ENCODE data around the gene IGF2. TPM values are rescaled to one million over a fixed set of nuclear protein-coding genes. Genes with fewer than 3 reads are reported as not detected.

Gene IGF2
- total RNA-seq, 1 donor from 2014 or later, result 1,514 TPM

DNA sequence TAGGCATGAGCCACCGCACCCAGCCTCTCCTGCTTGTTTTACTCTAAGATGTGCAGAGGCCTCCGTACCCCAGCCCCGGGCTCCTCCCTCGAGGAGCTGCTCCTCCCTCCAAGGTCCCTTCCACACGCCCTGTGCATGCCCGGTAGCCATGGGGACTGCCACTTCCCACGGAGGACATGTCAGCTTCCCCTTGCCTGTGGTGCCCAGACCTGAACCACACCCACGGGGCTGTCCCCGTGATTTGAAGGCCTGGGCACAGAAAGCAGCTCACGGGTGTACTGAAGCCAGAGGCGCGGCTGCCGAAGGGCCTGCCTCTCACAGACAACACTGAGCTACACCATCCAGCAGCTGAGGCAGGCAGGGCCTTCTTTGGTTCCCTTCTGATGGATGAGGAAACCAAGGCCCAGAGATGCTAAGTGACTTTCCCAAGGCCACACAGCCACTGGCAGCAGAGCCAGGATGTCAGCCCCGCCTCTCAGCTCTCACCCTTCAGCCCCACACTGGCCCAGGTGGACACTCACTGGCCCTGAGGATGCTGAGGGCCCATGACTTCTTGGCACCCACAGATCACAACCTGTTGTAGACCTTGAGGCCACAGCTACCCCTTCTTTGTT, 14.5 kb upstream of the IGF2 start:
- DNase-seq, result no peak

DNA sequence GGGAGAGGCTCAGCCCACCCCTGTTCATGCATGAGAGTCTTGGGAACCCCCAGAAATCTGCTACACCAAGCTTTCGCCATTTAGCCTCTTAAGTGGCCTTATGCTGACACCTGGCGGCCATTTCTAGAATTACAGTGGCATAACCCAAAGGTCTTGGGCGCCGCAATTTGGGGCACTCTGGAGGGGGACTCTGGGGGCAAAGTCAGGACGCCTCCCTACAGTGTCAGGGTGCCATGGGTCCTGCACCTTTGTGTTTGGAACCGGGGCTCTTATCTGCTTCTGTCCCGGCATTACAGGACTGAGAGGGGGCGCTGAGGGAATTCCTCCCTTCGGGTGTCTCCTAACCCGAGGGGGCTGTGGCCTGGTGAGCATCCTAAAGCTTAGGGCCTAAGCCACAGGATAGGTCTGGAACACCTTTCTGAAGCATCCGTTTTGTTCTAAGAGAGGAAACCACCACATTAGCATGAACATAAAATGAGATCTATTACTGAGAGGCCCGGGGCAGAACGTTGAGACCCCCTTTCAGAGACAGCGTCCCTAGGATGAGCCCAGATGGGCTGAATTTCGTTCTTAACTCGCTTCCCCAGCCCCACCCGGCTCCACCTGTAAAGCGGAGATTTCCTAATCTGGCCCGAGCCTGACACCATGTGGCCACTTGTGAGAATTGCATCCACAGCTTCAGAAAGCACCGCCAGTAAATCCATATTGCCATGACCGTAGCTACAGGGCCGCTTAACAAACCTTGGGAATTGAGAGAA, 12.5 kb upstream of the IGF2 start:
- peak; percentile 95 for DNase-seq

DNA sequence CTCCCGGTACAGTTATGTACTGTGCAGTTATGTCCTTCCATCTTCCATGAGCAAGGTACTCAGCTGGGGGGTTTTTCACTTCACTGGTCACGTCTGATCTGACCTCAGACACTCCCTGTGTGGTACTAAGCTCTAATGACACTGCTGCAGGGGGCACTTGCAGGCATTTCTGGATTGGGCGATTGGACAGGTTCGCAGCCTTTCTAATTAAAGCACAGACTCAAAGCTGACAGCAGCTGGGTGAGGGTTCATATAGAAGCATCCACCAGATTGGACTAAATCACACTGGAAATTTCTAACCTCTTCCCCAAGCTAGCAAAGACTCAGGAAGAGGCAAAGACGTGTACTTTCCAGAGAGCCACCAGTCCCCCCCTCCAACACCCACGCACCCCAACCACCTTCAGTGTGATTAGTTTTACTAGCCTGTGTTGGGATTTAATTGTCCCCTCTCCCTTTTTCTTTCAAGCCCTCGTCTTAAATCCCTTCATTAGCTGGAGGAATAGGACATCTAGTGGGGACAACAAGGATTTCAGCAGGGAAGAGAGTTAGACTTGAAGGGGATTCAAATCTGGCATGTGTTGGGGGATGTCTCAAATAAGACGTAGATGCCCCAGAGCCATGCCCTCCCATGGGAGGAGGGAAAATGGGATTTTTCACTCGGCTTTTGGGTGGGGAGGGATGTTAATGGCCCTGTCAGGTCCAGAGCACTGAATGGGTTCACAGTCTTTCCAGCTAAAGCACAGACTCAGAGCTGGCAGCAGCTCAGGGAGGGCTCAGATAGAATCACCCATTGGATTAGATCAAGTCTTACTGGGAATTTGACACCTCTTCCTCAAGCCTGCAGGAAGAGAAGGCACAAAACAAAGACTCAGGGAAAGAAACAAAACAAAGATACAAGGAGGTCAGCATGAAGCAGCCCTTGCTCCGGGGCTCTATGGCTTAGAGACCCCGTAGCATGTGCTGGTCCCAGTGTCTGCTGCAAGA, 11.0 kb upstream of the IGF2 start:
- DNase-seq, result peak; percentile 91

DNA sequence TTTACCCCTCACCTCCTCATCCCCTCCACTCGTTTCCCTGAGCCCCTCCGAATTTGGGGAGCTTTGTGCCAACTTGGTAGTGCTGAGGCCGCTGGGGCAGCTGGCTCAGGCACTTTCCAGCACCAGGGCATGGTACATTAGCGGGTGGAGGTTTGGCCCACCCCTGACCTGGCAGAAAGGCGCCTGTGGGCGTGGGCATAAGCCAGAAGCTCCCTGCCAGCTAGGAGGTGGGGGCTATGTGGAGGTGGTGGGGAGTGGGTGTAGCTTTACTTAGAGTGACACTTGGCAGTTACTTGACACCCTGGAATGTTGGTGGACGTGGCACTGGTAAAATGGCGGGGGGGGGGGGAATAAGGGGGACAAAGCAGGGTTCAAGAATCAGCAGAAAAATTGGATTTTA, 10.3 kb upstream of the IGF2 start:
- DNase-seq, result peak; percentile 89

DNA sequence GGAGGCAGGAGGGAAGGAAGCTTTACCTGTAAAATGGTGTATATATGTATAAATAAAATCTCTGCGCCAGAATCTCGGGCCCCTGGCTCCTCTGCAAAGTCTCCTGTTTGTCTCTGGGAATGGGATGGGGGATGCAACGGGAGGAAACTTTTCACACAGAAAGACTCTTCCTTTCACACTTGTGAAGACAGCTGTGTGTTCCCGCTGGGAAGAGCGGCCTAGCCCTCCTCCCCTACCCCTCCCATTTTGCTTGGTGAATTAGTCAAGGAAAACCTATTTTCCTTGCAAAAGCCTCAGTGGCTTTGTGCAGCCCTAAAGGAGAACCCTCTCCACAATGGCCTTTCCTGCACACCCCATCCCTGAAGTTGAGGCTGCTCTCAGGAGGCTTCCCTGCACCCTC, 9.4 kb upstream of the IGF2 start:
- peak; percentile 81 for DNase-seq

DNA sequence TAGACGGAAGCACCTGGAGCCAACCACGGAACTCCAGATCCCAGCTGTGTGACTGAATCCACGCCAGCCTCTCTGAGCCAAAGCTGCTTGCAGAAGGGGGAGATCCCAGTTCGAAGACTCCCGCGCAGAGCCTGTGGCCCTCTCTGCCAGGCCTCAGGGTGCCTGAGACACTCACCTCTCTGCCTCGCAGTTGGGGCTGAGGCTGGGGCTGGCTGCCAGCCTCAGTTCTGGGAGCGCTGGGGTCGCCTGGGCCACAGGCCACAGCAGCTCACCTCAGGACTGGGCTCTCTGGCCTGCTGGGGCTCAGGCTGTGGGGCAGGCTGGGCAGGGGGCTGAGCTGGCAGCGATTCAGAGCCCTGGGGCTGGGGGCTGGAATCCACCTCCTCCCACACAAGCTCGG, 8.2 kb upstream of the IGF2 start:
- DNase-seq, result peak; percentile 36

DNA sequence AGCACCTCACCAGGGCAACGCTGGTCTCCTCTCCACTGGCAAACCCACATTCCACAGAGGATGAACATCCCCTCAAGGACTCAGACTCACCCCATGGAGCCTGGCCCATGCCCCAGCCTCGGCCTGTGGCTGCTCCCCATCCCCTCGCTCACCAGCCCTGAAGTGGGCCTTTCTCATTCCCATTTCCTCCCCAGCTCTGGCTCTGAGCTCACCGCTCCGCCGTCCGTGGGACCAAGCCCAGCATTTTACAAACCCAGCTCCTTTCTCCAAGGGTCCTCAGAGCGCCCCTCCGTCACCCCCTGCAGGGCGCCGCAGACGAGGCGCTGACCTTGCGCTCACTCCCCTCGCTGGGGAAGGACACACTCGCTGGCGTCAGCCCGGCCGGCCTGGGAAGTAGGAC, 6.9 kb upstream of the IGF2 start:
- peak; percentile 26 for DNase-seq

DNA sequence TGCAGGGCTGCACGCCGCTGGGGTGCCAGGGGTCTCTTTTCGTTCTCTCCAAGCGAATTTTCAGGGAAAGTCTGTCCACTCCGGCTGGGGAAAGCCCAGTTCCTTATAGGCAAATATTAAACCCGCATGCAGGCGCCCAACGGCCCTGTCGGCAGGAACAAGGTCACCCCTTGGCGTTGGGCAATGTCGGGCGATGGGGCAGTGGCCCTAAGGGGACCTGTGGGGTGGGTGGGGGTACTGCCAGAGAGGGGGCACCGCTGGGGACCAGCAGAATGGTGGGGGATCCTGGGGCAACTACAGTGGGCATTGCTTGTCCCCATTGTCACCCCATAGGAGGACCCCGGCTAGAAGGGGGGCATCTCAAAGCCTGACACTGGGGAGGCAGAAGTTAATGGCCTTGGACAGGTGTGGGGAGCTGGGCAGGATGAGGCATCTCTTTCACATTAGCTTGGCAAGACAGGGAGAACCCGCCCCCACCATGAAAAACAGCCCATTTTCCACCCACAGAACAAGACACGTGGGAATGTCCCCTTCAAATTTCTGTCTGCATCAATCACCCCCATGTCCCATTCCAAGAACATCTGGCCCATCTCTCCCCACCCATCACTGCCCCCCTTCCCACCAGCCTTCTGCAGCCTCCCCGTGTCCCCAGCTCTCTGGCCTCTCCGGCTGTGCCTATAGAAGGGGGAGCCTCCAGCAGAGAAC, 5.5 kb upstream of the IGF2 start:
- DNase-seq, result peak; percentile 89

DNA sequence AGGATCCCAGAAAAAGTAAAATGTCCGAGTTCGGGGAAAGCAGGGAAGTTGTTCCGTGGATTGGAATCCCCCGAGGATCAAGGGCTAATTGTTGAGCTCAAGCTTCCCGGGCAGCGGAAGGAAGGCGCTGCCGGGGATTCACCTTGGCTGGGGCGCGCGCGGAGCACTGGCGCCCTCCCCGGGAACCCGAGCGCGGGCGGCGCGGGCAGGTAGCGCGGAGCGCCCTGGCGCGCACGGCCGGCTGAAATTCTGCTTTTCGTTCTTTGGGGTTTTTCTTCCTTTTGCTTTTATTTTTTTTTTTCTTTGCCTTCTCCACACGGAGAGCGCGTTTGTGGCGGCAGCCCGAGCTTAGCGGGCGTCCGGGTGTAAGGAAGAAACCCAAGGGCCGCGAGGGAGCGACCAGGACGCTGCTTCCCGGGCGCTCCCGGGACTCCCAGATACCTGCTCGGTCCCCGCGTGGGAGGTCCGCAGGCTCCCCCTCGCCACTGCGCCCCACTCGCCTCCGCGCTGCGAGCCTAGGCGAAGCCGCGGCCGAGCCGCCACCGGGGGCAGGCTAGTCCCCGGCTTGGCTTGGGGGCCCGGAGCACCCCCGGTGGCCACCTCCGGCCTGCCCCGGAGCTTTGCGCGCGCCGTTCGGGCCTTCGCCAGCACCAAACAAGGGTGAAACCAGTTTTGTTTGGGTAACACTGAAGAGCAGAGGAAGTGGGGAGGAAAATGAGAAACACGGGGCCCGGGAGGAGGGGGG, 4.8 kb upstream of the IGF2 start:
- DNase-seq, result peak; percentile 61

DNA sequence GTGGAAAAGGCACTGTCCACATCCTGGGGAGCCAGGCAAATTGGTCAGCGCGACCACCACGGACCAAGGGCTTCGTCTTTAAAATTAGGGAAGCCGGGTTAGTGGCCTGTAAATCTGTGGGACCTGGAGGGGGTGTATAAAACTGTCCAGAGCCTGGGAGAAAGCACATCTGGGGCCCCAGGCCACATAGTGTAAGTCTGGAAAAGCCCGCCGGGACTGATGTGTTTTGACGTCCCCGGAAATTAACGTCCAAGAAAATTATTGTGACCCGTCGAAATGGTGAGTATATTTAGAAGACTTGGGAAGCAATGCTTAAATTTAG, 4.2 kb upstream of the IGF2 start:
- no peak for DNase-seq

DNA sequence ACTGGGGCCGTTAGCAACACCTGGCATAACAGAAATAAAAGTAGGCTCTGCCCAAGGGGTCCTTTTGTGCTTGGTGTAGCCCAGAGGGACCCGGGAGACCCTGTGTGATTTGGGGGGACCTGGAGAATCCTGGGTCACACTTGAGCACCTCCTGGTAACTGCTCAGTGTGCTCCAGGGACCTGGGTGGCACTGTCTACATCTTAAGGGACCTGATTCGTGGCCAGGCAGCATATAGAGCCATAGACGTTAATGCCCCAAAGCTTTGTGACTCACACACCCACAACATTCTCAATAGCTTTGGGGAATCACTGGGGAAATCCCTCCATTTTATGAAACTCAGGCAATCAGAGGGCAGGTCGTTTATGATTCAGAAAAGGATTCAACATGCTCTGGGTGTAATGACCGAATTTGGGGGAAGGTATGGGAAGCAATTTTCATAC, 3.6 kb upstream of the IGF2 start:
- peak; percentile 57 for DNase-seq

DNA sequence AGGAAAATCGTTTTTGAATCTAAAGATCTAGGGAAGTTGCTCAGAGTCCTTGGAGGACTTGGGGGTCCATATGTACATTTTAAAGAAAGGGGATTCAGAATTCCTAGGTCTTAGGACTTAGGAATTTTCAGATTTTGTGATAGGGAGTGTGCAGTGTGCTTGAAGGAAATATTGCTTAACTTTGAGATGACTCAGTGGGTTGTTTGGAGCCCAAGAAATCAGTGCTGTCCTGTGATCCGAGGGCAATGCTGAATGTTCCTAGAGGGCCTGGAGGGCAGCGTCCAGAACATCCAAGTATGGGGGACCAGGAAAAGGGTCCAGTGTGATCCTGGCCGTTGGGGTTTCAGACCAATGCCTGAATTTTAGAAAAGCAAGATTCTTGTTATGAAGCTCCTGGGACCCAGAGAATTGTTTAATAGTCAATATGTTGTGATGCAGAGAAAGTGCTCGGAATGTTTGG, 3.1 kb upstream of the IGF2 start:
- DNase-seq, result peak; percentile 52

DNA sequence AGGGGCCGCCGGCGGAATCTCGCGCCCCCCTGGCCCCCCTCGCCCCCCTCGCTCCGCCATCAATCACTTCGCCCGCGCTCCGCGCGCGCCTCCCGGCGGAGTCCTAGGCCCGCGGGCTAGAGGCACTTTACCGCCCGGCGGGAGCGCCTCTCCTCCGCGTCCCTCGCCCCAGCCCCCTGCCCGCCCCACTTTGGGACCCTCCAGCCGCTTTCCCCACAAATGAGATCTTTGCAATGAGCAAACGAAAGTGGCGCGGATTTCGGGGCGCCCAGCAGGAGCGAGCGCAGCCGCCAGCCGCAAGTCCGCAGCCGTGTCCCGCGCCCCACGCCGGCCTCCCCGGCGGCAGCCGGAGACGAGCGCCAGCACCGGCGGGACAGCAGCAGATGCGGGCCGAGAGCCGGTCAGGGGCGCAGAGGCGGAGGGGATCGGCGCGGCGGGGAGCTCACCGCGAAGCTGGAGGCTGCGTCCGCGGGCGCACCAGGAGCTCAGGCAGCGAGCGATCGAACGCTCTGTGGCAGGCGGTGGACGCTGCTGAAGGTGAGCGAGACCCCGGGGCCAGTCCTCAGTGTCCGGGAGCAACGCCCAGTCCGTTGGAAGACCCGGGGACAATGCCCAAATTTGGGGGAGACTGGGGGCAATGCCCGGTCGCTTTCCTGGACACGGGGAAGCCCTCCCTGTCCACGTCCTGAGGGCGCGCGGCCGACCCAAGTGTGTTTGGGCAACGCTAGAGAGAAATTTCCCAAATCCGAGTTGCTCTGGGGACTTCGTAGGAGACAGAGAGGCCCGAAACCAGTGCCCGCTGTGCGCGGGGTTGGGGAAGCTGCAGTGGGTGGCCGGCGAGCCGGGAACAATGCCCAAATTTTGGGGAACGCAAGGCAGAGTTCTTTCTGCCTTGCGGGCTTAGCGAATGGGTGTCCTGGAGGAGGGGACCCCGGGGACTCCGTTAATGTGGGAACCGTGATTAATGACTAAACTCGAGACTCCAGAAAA, 1.5 kb upstream of the IGF2 start:
- DNase-seq, result peak; percentile 48

DNA sequence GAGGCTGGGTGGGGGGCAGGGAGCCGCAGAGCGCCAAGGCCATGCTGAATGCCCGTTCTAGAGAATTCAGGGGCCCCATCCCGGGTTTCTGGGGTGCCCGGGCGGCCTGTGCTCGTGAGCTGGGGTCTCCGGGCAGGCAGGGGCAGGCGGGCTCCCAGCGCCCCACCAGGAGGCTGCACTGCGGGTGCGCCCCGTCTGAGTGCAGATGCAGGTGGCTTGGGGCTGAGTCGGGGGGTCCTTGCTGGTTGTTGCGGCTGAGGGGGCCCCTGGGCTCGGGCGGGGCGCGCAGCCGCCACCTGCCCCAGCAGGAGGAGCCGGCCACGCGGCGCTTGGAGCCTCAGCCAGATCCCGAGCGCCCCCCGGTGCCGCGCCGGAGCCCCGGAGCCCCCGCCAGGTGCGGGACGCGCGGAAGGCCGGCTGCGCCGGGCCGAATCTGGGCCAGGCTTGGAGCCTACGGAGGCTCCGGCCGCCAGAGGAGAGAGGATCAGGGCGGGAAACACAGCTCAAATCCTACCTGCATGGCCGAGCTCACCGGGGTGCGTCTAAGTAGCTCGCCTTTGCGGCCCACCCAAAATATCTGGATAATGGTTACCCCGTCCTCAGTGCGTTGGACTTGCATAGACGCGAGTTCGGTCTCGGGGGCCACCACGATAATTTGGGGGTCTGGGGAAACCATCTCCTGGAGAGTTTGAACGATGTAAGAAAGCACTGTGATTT, 590 bp upstream of the IGF2 start:
- DNase-seq, result peak; percentile 73

DNA sequence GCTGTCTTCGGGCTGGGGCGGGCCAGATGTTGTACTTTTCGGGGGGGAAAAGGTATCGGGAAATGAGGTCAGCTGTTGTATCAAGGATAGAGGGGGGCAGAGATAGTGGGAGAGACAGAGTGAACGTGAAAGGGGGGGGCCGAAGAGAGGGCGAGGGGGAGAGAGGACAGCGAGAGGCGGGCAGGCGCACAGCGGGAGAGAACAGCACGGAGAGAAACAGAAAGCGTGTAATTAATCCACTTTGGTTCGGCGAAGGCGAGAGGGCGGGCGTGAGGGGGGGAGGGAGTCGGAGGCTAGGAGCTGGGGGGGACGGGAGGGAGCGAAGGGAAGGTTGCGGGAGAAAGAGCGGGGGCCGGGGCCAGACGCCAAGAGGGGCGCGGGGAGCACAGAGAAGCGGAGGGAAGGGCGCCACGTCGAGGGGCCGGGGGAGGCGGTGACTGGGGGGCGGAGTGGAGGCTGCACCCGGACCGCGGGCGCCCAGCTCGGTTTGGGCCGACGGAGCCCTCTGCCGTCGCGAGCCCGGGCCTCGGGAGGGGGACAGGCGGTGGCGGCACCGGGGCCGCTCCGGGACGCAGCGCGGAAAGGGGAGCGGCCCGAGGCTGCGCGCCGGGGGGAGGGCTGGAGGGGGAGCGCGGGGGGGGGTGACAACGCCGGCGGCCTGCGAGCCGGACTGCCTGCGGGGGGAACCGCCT, 612 bp downstream of the IGF2 start:
- peak; percentile 51 for DNase-seq

DNA sequence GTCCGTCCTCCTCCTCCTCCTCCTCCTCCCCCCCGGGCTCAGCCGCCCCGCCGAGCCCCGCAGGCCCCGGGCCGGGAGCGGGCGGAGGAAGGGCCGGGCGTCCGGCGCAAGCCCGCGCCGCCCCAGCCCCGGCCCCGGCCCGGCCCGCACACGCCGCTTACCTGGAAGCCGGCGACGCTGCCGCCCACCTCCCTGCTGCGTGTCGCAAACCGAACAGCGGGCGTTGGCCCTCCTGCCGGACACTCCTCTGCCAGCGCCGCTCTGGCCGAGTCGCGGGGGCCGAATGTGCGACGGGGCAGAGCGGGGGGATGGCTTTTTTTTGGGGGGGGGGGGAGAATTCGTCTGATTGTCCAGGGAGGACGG, 1.1 kb downstream of the IGF2 start:
- no peak for DNase-seq

DNA sequence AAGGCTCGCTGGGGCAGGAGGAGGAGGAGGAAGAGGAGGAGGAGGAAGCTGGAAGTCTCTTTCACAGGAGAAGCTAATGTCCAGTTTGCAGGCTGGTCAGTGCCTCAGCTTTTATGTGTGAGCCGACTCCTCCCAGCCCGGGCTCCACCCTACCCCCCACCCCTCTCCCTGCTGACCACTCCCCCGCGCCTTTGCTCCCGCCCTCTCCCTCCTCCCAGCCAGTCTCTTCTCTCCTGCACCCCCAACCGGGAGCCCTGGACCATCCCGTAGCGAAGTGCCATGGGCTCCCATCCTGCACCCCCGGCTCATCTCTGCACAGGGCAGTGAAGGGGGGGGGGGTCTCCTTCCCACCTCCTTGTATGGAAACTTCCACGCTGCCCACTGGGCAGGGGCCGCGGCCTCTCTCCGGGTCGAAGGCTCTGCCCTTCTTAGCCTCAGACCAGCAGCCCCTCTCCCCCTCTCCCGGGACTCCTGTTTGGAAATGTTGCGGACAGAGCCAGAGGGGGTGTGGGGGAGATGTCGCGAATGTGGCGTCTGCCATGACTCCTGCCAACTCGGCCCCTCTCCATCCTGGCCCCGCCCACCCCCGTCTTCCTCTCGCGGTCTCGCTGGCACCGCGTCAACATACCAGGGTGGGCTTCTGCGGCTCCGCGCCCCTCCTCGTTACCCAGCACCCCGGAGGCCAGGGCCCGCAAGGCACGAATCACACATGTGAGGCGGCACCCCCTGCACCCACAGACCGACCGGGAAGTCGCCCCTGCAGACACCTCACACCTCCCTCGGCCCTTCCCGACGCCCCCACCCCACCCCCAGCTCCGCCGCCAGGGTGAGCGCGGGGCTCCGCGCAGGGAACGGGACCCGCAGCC, 1.8 kb downstream of the IGF2 start:
- DNase-seq, result peak; percentile 94

DNA sequence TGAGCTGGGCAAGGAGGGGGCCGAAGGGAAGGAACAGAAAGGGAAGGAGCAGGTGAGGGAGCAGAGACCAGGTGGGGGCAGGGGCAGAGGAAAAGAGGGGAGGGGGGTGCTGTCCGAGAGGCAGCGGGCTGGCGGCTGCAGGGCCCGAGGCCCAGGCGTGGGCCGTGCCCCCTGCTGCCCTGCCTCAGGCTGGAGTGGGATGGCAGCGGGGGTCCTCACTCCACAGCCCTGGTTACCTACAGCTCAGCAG, 2.3 kb downstream of the IGF2 start:
- DNase-seq, result no peak
